MG63 (cell line): ENCODE measurements around the gene REEP6. TPM values are rescaled to one million over a fixed set of nuclear protein-coding genes. Genes with fewer than 3 reads are reported as not detected.
"Not testable (repeated sequence)": the region's sequence is repeated elsewhere in the genome, so short reads cannot be mapped to it uniquely, and the experiment has no call there.

ENCODE experiments used
- DNase-seq: peaks from one replicate; pipeline ENCODE4 v3.0.0-alpha.2; 2020
- H3K27me3 ChIP-seq: fragments of 250-450 bp; sonication (Bioruptor Pico); 2 replicates; pipeline ENCODE4 v1.5.1; 2020; ENCODE audit warnings: mild to moderate bottlenecking, moderate library complexity
- H3K36me3 ChIP-seq: fragments of 250-450 bp; sonication (Bioruptor Pico); 2 replicates; pipeline ENCODE4 v1.5.1; 2020; ENCODE audit warnings: mild to moderate bottlenecking, moderate library complexity
- H3K4me3 ChIP-seq: fragments of 250-450 bp; sonication (Bioruptor Pico); 2 replicates; pipeline ENCODE4 v1.5.1; 2020; ENCODE audit warnings: mild to moderate bottlenecking, moderate library complexity
- H3K9me3 ChIP-seq: fragments of 250-450 bp; sonication (Bioruptor Pico); 2 replicates; pipeline ENCODE4 v1.5.1; 2020; ENCODE audit warnings: mild to moderate bottlenecking, moderate library complexity
- total RNA-seq: library from RNA; depleted of rRNA; stranded (reverse); fragments of >200 nt; shearing (Covaris generic); gene quantifications from 2 replicates; pipeline ENCODE4 v1.2.3, GENCODE V29; 2014; ENCODE audit warnings: low replicate concordance; rRNA removed

Gene REEP6
- total RNA-seq, 1 experiment from 2014 or later, result 0.99 TPM

DNA sequence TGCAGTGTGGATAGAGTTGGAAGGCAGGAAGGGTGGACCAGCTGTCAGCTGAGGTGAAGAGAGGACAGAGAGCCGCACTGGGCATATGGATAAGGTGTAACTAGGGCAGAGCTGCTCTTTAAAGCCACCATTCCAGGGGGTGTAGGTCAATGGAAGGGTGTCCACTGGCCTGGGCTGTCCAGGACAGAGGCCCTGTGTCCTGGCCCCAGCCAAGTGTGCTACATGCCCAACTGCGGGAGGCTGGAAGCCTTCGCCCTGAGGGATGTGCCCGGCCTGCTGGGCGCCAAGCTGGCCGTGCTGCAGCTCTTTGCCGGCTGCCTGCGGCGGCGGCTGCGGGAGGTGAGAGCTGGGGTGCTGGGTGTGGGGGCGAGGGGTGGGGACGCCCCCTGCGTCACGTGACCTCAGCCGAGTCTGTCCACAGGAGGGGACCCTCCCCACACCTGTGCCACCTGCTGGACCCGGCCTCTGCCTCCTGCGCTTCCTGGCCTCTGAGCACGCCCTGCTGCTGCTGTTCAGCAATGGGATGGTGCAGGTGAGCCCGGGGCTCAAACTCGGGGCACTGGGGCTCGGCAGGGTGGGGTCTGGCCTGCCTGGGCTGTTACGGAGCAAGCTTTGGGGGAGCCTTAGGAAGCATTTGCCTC, 42.6 kb downstream of the REEP6 start:
- Histone ChIP-seq H3K4me3 (no peak overlapping the region), H3K36me3 (no peaks in the 10 kb centered on the region), H3K9me3 (no peaks in the 10 kb centered on the region), H3K27me3 (no peaks in the 10 kb centered on the region; the same call in 1 of the 2 replicates)
- no peak for DNase-seq

DNA sequence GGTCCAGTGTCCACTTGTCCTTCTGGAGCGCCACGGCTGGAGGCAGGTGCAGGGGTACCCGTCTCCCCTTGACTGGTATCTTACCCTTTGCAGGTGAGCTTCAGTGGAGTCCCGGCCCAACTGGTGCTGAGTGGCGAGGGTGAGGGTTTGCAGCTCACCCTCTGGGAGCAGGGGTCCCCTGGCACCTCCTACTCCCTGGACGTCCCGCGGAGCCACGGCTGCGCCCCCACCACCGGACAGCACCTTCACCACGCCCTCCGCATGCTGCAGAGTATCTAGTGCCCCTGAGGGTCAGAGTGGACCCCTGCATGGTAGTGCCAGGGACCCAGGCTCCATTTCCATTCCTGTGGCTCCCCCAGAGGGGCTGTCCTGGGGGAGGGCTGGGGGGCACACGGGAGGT, 44.0 kb downstream of the REEP6 start:
- H3K27me3 ChIP-seq, result no peaks in the 10 kb centered on the region; the same call in 1 of the 2 replicates
- DNase-seq, result no peak
- H3K9me3 ChIP-seq, result no peaks in the 10 kb centered on the region
- no peaks in the 10 kb centered on the region for H3K36me3 ChIP-seq
- H3K4me3 ChIP-seq, result no peak overlapping the region

DNA sequence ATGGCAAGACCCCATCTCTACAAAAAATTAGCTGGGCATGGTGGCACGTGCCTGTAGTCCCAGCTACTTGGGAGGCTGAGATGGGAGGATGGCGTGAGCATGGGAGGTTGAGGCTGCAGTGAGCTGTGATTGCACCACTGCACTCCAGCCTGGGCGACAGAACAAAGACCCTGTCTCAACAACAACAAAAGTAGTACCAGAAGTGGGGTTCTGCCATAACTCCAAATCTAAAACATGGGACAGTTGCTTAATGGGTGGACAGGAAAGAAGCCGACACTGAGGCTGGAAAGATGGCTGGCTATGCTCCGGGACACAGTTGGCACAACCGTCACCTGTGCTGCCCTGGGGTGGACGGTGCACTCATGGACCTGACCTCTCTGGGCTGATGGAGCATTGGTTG, 44.7 kb downstream of the REEP6 start:
- H3K27me3 ChIP-seq, H3K36me3 ChIP-seq, H3K9me3 ChIP-seq, DNase-seq, H3K4me3 ChIP-seq: not testable (repeated sequence)

- no peaks in the 10 kb centered on the region for H3K27me3 ChIP-seq
- no peaks in the 10 kb centered on the region for H3K36me3 ChIP-seq
- no peak for DNase-seq
- no peaks in the 10 kb centered on the region for H3K9me3 ChIP-seq
- no peak overlapping the region for H3K4me3 ChIP-seq
Observed at GRCh38 chr19:1538978-1539377, 48.0 kb downstream of the REEP6 start.

DNA sequence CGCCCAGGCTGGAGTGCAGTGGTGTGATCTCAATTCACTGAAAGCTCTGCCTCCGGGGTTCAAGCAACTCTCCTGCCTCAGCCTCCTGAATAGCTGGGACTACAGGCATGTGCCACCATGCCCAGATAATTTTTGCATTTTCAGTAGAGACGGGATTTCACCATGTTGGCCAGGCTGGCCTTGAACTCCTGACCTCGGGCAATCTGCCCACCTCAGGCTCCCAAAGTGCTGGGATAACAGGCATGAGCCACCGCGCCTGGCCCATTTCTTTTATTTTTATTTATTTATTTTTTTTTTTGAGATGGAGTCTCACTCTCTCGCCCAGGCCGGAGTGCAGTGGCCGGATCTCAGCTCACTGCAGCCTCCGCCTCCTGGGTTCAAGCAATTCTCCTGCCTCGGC, 48.8 kb downstream of the REEP6 start:
- H3K4me3 ChIP-seq, H3K27me3 ChIP-seq, H3K9me3 ChIP-seq, H3K36me3 ChIP-seq, DNase-seq: not testable (repeated sequence)

GRCh38 chr19:1540365-1540925, 49.5 kb downstream of the REEP6 start:
- H3K4me3 ChIP-seq, result no peak overlapping the region
- DNase-seq, result no peak

More at GRCh38 chr19:1540365-1540925, 49.5 kb downstream of the REEP6 start:
- Histone ChIP-seq H3K27me3 (no peaks in the 10 kb centered on the region), H3K36me3 (no peaks in the 10 kb centered on the region), H3K9me3 (no peaks in the 10 kb centered on the region)

Other genes starting within 250 kb of the REEP6 start
- gene ATP5F1D, start 249.4 kb upstream of the REEP6 start, total RNA-seq, result 29.4 and 33.8 TPM in 2 replicates
- 4.6 and 5.7 TPM in 2 replicates for gene MIDN, start 242.6 kb upstream of the REEP6 start, total RNA-seq
- gene CIRBP, start 221.8 kb upstream of the REEP6 start, total RNA-seq, result 64.1 and 68.5 TPM in 2 replicates
- gene FAM174C, start 215.7 kb upstream of the REEP6 start, total RNA-seq, result 32.2 and 57.2 TPM in 2 replicates
- gene EFNA2, start 205.3 kb upstream of the REEP6 start, total RNA-seq, result 0.76 TPM in 1 of 2 replicates, not detected in the other
- gene NDUFS7, start 107.3 kb upstream of the REEP6 start, total RNA-seq, result 19.3 and 49.5 TPM in 2 replicates
- gene GAMT, start 89.6 kb upstream of the REEP6 start, total RNA-seq, result 22.1 and 30.7 TPM in 2 replicates
- gene DAZAP1, start 83.6 kb upstream of the REEP6 start, total RNA-seq, result 107 and 149 TPM in 2 replicates
- 702 and 820 TPM in 2 replicates for gene RPS15, start 52.8 kb upstream of the REEP6 start, total RNA-seq
- gene APC2, start 41.1 kb upstream of the REEP6 start, total RNA-seq, result 0.59 and 2.0 TPM in 2 replicates
- 25.6 and 51.6 TPM in 2 replicates for gene C19orf25, start 12.0 kb upstream of the REEP6 start, total RNA-seq
- gene PCSK4, start 831 bp upstream of the REEP6 start, total RNA-seq, result 0.40 and 9.0 TPM in 2 replicates
- gene ADAMTSL5, start 21.8 kb downstream of the REEP6 start, total RNA-seq, result 1.1 TPM in 1 of 2 replicates, not detected in the other
- gene PLK5, start 32.9 kb downstream of the REEP6 start, total RNA-seq, result not detected in 2 replicates
- 26.0 and 27.5 TPM in 2 replicates for gene MEX3D, start 77.1 kb downstream of the REEP6 start, total RNA-seq
- 75.8 and 119 TPM in 2 replicates for gene MBD3, start 101.7 kb downstream of the REEP6 start, total RNA-seq
- gene UQCR11, start 114.3 kb downstream of the REEP6 start, total RNA-seq, result 59.5 and 192 TPM in 2 replicates
- 78.5 and 135 TPM in 2 replicates for gene TCF3, start 161.4 kb downstream of the REEP6 start, total RNA-seq